CD4-positive, alpha-beta T cell treated with Interleukin-4 for 1 hour (primary cell): Measurements from ENCODE around the gene FOXL1.

Experiments
- DNase-seq, 2 donors: peaks; one replicate each; pipeline ENCODE4 v3.0.0-alpha.2; 2020 to 2022

Gene FOXL1

DNA sequence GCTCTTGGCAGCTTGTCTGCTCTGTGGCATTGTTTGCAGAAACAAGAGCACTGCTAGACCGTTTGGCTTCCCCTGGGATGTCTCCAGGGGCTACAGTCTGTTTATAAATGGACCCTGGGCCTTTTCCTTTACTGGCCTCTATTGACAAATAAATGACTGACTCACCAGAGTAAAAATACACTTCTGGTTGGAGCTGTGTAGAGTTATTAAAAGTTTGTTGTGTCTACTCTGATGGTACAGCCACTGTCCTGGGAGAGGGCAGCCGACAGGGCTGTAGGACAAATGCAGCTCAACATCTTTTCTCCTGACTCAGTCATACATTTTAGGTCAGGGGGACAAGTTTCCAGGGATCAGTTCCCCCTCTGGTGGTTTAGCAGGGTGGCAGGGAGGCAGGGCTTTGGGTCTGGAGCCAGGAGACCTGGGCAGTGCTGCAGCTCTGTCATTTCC is 30.0 kb downstream of the FOXL1 start:
- no peak for DNase-seq

DNA sequence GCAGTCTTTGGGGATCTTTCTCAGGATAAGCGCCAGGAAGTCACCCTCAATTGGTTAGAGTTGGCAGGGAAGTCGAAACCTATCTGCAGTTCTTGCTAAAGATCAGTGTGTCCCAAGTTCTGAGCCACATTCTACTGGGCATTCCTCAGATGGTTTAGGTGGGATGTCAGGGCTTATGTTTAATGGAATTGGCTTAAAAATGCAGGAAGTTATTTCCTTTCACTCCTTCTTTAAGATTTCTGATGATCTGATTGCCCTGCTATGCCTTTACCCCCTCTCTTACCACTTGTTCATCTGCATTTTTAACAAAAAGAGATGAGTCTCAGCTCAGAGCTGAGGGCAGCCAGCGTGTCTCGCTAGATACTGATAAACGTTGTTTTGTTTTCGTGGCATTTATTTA is 30.8 kb downstream of the FOXL1 start:
- no peak for DNase-seq

DNA sequence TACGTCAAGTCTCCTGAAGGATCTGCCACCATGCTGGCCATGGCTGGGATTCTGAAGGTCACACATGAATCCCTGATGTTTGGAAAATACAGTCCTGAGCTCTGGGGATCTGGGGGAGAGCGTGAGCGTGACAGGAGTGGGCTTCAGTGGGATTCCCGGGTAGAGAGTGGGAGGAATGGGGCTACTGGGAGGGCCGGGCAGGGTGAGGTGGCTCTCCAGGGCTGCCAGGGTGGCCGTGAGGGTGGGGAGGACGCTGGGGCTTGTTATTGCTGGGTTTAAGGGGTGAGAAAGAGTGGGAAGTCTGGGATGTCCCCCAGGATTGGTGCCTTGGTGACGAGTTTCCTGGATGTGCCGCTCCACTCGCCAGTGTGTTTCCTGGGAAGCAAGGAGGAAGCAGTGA is 31.3 kb downstream of the FOXL1 start:
- no peak for DNase-seq

DNA sequence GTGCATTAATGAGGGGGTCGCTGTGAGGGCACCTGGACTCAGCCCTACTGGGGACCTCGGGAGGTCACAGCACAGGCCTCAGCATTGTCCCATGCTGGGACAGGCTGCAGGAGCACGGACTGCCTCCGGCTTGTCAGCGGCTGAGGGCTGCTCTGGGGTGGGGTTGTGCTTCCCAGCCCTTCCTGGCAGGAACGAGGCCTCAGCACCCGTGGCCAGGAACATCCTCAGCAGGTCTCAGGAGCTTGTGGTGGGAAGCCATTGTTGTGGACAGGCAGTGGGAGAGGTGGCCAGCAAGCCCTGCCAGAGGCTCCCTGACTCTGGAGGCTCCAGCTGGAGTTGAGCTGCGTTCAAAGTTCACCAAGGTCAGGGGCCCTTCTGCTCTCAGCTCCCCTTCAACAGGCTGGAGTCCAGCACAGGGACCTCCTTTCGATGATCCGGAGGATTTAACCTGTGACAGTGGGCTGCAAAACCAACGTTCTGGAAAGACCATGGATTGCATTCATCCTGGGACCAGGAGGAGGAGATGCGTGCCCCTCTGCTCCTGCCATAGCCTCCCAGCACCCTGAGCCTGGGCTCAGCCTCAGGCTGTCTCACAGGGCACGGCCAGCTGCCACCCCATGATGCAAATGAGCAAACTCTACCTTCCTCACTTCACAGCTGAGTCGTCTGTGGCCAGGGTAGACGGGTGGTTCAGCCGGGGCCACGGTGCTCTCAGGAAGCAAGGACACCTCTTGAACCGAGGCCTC is 32.6 kb downstream of the FOXL1 start:
- no peak for DNase-seq

DNA sequence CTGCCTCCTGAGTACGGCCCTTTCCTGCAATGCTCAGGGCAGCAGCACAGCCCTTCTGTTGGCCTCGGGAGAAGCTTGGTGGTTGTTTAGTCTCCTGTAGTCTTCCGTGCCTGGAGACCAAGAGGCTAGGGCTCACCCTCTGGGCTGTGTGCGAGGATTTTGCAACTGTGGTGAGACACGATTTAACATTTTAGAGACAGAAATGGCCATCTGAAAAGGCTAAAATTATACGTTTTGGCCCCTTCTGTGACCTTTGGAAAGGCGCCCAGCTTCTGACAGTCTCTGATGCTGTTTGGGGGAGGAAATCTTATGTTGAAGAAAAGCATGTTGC is 33.1 kb downstream of the FOXL1 start:
- DNase-seq: no peak

DNA sequence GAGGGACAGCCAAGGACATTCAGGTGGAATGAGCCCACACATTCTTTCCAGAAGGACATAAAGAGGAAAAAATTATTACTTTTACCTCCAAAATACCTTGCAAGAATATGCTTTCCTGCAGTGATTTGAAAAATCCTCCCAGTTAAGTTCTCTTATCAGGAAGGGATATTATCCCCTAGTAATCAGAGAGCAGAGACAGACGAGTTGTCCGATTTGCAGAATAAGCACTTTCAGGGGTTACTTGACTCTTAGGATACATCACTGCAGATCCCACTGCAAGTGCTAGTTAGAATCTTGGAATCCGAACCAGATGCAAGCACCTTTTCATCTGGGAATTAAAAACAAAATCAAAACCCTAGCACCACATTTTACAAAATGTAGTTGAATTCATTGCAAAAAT is 33.6 kb downstream of the FOXL1 start:
- no peak for DNase-seq

DNA sequence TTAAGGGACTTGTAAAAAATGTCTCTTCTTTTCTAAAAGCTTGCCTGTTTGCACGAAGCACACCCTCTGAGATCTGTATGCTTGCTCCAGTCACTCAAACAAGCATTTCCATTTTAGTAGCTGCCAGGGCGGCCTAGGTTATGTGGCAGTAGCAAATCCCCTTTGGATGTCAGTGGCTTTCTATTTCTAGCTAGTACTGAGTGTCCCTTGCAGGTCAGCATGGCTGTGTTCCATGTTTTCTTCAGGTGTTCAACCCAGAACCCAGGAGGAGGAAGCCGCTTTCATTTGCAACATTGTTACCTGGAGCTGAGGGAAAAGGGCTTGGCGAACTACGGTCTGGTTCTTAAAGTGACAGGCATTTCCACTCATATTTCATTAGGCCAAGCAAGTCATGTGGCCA is 36.4 kb downstream of the FOXL1 start:
- DNase-seq: no peak

DNA sequence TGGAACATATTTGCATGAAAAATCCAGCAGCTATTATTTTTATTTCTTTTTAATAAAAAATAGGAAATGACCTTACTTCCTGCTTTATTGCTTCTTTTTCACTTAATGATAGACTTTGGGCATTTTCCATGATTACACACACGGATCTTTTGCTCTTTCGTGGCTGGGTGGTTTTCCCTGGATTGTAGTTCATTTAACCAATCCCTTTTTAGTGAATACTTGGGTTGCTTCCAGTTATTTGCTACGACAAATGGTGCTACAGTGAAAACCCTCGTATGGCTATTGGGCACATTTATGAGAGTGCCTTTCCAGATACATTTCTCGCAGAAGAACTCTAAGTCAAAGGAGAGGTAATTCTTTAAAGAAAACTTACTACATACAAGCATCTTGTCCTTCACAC is 38.6 kb downstream of the FOXL1 start:
- no peak for DNase-seq

DNA sequence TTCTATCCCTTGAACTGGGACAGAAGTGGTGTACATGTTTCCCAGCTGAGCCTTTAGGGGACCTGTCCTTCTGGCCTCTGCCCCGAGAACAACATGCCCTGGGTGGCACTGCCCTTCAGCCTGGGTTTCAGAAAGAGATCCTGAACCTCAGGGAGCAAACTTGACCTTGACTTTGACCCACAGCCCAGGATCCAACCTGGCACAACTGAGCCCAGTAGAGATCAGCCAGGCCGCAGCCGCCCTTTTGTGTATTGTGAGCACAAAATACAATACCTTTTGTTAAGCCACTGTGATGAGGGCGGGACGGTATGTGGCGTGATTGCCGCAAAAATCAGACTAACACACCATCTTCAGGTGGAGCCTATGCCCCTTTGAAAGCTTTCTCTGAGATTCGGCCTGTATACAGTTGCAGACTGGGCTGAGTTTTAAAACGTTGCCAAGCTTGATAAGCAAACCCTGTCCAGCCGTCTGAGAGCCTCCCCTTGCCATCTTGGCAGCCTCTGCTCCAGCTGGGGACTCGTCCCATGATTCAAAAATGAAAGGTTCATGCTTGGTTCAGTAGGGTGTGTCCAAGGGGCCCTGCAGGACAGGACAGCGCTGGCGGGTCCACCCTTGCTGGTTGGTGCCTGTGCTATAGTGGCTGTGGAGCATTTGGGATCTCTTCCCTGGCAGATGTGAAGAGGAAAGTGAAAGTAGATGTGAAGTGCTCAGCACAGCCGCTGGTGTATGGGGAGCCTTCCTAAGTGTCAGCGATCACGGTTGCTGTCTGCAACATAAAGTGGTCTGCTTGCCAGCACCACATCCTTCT is 40.3 kb downstream of the FOXL1 start:
- DNase-seq: no peak

DNA sequence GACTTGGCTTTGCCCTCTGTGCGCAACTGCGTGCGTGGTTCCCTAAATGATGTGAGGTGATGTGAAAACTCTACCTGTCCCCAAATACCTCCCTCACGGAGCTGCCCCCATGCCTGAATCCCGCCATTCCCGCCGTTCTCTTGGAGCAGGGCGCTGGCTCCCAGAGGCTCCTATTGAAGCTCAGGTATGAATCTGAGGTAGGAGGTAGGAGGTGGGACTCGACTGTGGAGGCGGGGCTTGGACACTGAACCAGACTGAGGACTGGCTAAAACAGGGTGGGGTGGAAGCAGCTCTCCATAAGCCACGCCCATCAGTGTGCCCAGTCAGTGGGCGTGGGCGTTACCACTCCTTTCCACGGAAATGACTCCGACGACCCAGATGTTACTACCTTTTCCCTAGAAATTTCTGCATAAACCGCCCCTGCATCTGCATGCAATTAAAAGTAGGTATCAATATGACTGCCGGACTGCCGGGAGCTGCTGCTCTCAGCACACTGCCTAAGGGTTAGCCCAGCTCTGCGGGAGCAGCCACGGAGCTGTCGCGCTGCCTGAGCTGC is 41.0 kb downstream of the FOXL1 start:
- DNase-seq: no peak

DNA sequence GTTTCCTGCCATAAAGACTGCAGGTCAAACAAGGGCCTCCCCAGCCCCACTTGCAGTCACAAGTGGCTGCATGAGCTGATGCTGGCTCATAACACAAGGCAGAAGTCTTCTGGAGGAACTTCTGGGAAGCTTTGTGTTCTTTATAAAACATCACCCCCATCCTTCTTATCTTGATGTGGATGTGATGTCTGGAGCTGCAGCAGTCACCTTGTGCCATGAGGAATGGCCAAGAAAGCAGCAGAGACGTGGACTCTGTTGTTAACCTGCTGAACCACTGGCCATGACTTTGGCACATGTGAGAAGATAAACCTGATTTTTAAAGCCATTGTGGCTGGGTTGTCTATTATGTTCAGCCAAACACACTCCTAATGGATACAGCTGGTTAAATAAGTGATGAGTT is 41.8 kb downstream of the FOXL1 start:
- DNase-seq: no peak

DNA sequence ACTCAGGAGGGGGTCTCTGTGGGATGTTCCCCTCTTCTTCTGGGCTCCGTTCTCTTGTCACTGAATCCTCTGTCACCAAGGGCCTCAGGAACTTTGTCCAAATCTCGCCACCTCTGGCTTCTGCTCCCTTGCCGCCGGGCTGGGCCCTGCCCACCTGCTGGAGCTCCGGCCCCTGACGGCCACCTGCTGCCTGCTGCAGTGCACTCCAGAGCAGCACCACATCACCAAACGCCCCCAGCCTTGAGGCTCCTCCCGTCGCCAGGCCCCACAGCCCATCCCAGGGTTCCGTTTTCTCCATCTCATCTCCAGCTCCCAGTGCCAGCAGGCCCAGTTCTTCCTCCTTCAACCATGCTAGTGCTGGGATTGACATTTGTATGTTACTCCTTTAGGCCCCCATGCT is 43.6 kb downstream of the FOXL1 start:
- no peak for DNase-seq

DNA sequence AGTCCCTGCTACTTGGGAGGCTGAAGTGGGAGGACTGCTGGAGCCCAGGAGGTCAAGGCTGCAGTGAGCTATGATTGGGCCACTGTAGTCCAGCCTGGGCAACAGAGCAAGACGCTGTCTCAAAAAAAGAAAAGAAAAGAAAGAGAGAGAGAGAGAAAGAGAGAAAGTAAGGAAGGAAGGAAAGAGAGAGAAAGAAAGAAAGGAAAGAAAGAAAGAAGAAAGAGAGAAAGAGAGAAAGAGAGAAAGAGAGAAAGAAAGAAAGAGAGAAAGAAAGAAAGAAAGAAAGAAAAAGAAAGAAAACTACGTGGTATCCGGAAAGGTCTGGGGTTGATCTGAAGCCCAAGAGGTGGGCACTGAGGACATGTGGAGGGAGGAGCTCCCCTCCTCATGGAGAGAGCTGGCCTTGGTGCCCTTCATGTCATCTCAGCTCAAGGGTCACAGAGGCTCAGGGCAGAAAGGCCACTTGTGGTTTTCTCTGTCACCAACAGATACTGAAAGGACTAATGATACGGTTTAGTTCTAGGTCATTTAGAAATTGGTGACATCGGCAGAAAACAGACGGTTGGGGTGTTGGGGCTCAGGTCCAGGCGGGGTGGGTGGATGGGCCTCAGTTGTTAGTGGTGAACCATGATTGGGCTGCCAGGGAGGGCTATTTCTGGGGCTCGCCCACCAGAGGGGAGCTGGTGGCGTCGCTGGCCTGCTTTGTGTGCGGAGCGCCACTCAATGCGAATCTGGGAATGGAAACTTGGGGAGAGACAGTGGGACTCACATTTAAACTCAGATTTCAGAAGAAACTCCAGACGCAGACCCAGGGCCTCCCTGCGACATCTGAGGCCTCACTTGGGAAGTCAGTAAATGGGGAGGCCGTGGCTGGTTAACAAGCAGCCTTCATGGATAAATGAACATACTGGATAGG is 44.6 kb downstream of the FOXL1 start:
- DNase-seq: no peak

DNA sequence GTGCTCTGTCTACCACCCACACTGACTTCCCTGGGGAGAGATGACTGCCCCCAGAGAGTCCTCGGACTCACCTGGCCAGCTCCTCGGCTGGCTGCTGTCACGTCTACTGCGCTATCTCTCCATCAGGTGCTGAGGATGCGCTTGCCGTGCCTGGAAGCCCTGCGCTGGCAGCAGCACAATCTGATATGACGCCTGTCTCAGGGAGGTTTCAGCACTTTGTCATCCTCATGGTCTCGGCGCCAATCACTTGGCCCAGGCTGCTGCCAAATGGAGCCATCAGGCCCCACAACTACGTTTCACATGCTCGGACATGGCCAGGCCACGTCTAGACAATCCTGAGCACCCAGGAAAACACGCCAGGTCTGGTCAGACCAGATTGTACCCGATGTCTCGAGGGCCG is 46.7 kb downstream of the FOXL1 start:
- DNase-seq: no peak

DNA sequence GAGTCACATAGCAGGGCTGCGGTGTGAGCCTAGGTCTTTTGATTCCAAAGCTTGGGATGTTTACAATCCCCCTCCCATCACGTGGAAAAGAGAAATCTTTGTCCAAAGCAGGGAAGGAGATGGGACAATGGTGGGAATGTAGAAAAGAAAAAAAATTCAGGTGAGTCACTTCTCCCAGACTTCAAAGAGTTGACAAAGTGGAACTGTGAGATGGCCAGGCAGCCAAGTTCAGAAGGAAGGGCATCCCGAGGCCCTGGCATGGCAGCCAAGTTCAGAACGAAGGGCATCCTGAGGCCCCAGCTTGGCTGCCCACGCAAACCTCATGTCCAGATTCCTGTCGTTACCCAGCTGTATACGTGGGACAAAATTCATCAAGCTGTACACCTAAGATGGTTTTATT is 47.5 kb downstream of the FOXL1 start:
- DNase-seq: no peak

DNA sequence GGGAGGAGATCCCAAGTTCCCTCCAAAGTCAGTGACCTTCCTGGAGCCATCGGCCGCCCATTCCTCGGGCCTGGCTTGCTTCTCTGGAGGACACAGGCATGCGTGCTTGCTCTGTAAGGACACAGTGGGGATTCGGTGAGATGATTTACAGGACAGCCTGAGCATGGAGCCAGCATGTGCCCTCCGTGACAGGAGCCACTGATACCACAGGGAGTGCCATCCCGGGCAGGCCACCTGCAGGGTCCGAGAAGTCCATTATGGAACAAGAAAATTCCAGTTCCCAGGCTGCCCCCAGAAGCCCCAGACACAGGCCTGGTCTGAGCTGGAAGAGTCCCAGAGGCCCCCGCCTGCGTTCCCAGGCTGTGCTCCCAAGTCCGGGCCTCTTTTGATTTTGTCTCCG is 47.9 kb downstream of the FOXL1 start:
- DNase-seq: no peak

DNA sequence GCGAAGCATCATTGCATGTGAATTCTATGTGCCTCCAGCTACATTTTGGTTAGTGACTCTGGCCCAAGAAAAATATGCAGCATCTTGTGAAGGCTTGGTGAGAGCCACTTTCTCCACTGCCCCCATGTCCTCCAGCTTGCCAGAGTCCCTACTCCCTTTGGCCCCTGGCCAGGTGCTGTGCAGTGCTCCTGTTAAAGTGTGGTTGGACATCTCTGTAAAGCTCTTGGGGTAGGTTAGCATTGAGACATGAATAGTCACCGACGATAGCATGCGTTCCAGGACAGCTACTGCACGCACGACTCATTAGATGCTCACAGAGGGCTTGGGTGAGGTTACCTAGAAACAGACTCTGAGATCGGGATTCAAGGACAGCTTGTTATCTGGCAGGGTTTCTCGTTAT is 48.6 kb downstream of the FOXL1 start:
- no peak for DNase-seq

DNA sequence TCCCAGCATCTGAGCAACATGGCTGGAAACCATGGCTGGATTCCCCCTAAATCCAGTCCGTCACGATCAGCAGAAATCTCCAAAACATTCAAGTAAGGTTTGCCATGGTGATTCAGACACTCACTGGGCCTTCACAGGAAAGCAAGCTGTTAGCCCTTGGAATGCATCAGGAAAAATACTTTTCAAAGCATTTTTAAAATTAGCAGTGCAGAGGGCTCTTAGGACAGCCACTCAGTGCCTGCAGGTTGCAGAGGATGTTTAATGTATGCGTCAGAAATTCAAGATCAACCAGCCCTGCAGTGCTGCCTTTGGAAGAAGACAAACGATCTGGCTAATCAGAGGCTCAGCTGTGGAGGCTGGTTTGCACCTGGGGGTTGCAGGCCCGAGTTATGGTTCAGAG is 50.3 kb downstream of the FOXL1 start:
- no peak for DNase-seq

DNA sequence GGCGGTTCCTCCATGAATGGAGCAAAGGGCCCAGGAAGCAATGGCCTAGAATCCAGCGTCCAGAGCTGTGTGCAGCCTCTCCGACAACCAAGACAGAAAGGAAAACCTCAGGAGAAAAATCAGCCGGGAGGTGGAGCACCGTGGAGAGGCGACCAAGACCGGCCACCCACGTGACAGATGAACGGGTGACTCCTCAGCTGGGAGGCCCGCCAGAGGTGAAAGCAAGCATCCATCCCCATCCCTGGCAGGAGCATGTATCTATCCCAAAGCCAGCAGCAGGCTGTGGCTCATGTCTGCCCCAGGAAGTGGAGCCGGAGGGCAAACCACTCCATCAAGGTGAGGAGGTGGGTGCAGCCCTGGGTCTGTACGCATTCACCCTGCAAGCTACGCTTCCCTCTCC is 52.1 kb downstream of the FOXL1 start:
- DNase-seq: no peak

DNA sequence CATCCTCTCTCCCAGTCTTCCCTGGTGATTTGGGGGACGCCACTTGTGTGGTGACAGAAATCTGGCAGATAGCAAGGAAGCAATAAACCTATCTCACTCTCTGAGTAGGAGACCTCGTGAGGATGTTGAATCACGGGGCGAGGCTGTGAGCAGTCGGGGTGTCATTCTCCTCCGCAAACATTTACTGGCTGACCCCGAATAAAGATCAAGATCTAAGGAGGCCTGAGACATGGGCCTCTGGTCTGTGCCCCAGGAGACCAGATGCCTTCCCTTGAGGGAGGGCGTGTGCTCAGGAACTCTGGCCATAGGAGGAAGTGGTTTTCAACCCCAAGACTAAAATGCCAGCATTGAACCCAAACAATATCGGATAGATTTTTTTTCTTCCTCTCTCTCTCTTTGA is 53.1 kb downstream of the FOXL1 start:
- DNase-seq: no peak
